GM12878 (cell line): ENCODE results near the gene CEP295NL. TPM values are rescaled to one million over a fixed set of nuclear protein-coding genes. Genes with fewer than 3 reads are reported as not detected.

ENCODE experiments used
- ATAC-seq: fragments of 200-7000 bp; cut with Tn5 transposase; 3 replicates; pipeline ENCODE4 v1.9.1; 2020; ENCODE audit warnings: mild to moderate bottlenecking, moderate library complexity
- BruUV-seq: library from RNA; stranded (reverse); fragments of 400-500 nt; replicated peaks from 2 replicates; lab custom pipeline; 2021; lab: Mats Ljungman, UMichigan
- CTCF ChIA-PET: fragments of 300-600 bp; sonication (Branson Sonifier 250); formaldehyde crosslinking; extraction: SDS; loops from one replicate; lab custom pipeline; 2021; ENCODE audit warnings: inconsistent platforms; lab: Yijun Ruan, JAX
- POLR2A ChIA-PET: fragments of 350-600 bp; formaldehyde crosslinking; extraction: SDS; loops from one replicate; lab custom pipeline; 2021; ENCODE audit warnings: inconsistent platforms; lab: Charles Lee
- RAD21 ChIA-PET: fragments of 300-600 bp; sonication (Branson Sonifier 250); formaldehyde crosslinking; loops from one replicate; lab custom pipeline; 2023; ENCODE audit warnings: antibody characterized with exemption; ENCODE audit not compliant: unreplicated experiment; lab: Charles Lee
- SMC1A ChIA-PET: fragments of 300-600 bp; sonication (Branson Sonifier 250); formaldehyde crosslinking; loops from one replicate; lab custom pipeline; 2023; ENCODE audit not compliant: unreplicated experiment, uncharacterized antibody; lab: Charles Lee
- DNase-seq: peaks from one replicate; pipeline ENCODE4 v3.0.0-alpha.2; 2011; ENCODE audit warnings: low read depth, low spot score
- FAIRE-seq: peaks from 3 replicates; lab custom pipeline; 2011; peaks lifted over from hg19 to GRCh38; lab: Jason Lieb, UNC
- H2AFZ ChIP-seq: 2 replicates; pipeline ENCODE4 v1.6.0; 2011; ENCODE audit warnings: low read depth, low read length, control low read depth; ENCODE audit not compliant: control insufficient read depth
- H3K27ac ChIP-seq: 2 replicates; pipeline ENCODE4 v1.5.1; 2011; ENCODE audit warnings: control low read depth; ENCODE audit not compliant: control insufficient read depth, insufficient read depth
- H3K27me3 ChIP-seq, 2 experiments: replicated peaks in 1 of 2; 2 replicates each; pipeline versions ENCODE4 v1.6.0 to v1.6.1; 2011; ENCODE audit warnings: low read length in 1 of 2; ENCODE audit not compliant: control insufficient read depth in 2 of 2, insufficient read depth in 2 of 2
- H3K36me3 ChIP-seq, 2 experiments: 2 replicates each; pipeline ENCODE4 v1.5.1; 2011; ENCODE audit warnings: low read length in 1 of 2; ENCODE audit not compliant: control insufficient read depth in 2 of 2, insufficient read depth in 2 of 2
- H3K4me1 ChIP-seq: 2 replicates; pipeline ENCODE4 v1.6.1; 2011; ENCODE audit warnings: mild to moderate bottlenecking, low read length, moderate library complexity, mixed read lengths; ENCODE audit not compliant: control insufficient read depth, insufficient read depth
- H3K4me2 ChIP-seq: 2 replicates; pipeline ENCODE4 v1.6.0; 2011; ENCODE audit warnings: control low read depth; ENCODE audit not compliant: control insufficient read depth, insufficient read depth
- H3K4me3 ChIP-seq: fragments of 200-600 bp; sonication (generic); 2 replicates; pipeline ENCODE4 v1.5.1; 2016
- H3K79me2 ChIP-seq: 2 replicates; pipeline ENCODE4 v1.6.0; 2011; ENCODE audit warnings: low read length; ENCODE audit not compliant: control insufficient read depth, insufficient read depth
- H3K9ac ChIP-seq: 2 replicates; pipeline ENCODE4 v1.8.0; 2011; ENCODE audit warnings: low read length, control low read depth, mixed read lengths; ENCODE audit not compliant: control insufficient read depth, insufficient read depth
- H3K9me3 ChIP-seq: replicated peaks from 3 replicates; pipeline ENCODE4 v1.5.1; 2011; ENCODE audit warnings: mild to moderate bottlenecking, low read length; ENCODE audit not compliant: control insufficient read depth, insufficient read depth
- H4K20me1 ChIP-seq: 2 replicates; pipeline ENCODE4 v1.6.0; 2011; ENCODE audit not compliant: control insufficient read depth, insufficient read depth
- ATF2 ChIP-seq: IDR thresholded peaks from 2 replicates; pipeline ENCODE4 v1.6.1; 2012; ENCODE audit warnings: low read length, inconsistent platforms
- BCL11A ChIP-seq: IDR thresholded peaks from 2 replicates; pipeline ENCODE4 v1.6.1; 2011; ENCODE audit warnings: low read depth, low read length
- CBX3 ChIP-seq: fragments of 200-600 bp; sonication (generic); IDR thresholded peaks from 2 replicates; pipeline ENCODE4 v1.6.1; 2016; ENCODE audit warnings: low read depth, borderline replicate concordance
- CTCF ChIP-seq, 3 experiments: IDR thresholded peaks in 2 of 3; conservative IDR thresholded peaks in 1 of 3; 2 replicates each; pipeline ENCODE4 v1.5.1; 2011; ENCODE audit warnings: low read depth in 3 of 3, low read length in 3 of 3, mild to moderate bottlenecking in 3 of 3, control low read depth in 2 of 3, moderate library complexity in 2 of 3, inconsistent platforms in 1 of 3, mixed read lengths in 1 of 3; ENCODE audit not compliant: control insufficient read depth in 2 of 3, insufficient read depth in 1 of 3; ENCODE audit errors: extremely low read depth in 1 of 3
- CUX1 ChIP-seq: IDR thresholded peaks from 2 replicates; pipeline ENCODE4 v1.6.1; 2012; ENCODE audit warnings: improper control_type of control experiment, low read depth, low read length; ENCODE audit not compliant: insufficient replicate concordance
- E2F4 ChIP-seq: IDR thresholded peaks from 2 replicates; pipeline ENCODE4 v1.6.1; 2012; ENCODE audit warnings: low read depth, low read length, improper control_type of control experiment
- FOXM1 ChIP-seq: IDR thresholded peaks from 2 replicates; pipeline ENCODE4 v1.6.1; 2012; ENCODE audit warnings: low read depth, mild to moderate bottlenecking, inconsistent platforms, low read length, moderate library complexity
- GABPA ChIP-seq: IDR thresholded peaks from 2 replicates; pipeline ENCODE4 v1.6.1; 2014; ENCODE audit warnings: antibody characterized with exemption, low read depth, mild to moderate bottlenecking, inconsistent platforms
- HCFC1 ChIP-seq: fragments of 150-350 bp; IDR thresholded peaks from 2 replicates; pipeline ENCODE4 v1.6.1; 2014; ENCODE audit warnings: low read length
- MAX ChIP-seq: IDR thresholded peaks from 2 replicates; pipeline ENCODE4 v1.6.1; 2012; ENCODE audit warnings: low read depth, low read length, improper control_type of control experiment
- MTA3 ChIP-seq: IDR thresholded peaks from 2 replicates; pipeline ENCODE4 v1.6.1; 2012; ENCODE audit warnings: low read length, inconsistent platforms, borderline replicate concordance
- NBN ChIP-seq: fragments of 450-650 bp; IDR thresholded peaks from 2 replicates; pipeline ENCODE4 v1.6.1; 2016
- NR2C1 ChIP-seq: fragments of 450-650 bp; IDR thresholded peaks from 2 replicates; pipeline ENCODE4 v1.6.1; 2017; ENCODE audit warnings: antibody characterized with exemption, mild to moderate bottlenecking, moderate library complexity
- POLR2A ChIP-seq: IDR thresholded peaks from 2 replicates; pipeline ENCODE4 v1.6.1; 2011; ENCODE audit warnings: low read depth, mild to moderate bottlenecking, low read length
- POLR2AphosphoS5 ChIP-seq: IDR thresholded peaks from 2 replicates; pipeline ENCODE4 v1.6.1; 2011; ENCODE audit warnings: mild to moderate bottlenecking, low read length, inconsistent platforms
- SMAD1 ChIP-seq: fragments of 450-650 bp; IDR thresholded peaks from 2 replicates; pipeline ENCODE4 v1.6.1; 2018; ENCODE audit warnings: mild to moderate bottlenecking, low read depth; ENCODE audit not compliant: partially characterized antibody
- ZNF207 ChIP-seq: fragments of 450-650 bp; IDR thresholded peaks from 2 replicates; pipeline ENCODE4 v1.6.1; 2014; ENCODE audit warnings: antibody characterized with exemption, mild to moderate bottlenecking, borderline replicate concordance
- WGBS: methylation state at CpG from one replicate; pipeline ENCODE4 v1.1.6; 2016; ENCODE audit warnings: low lambda C conversion rate; ENCODE audit not compliant: insufficient replicate concordance, insufficient coverage; ENCODE audit errors: missing lambda C conversion rate; 5-methylcytosine and 5-hydroxymethylcytosine counted together
- in situ Hi-C: fragments of 300-500 bp; cut with MboI; formaldehyde crosslinking; loops from 9 replicates; pipeline ENCODE4 v1.14.3; 2018; ENCODE audit warnings: mixed read lengths
- intact Hi-C: fragments of 100-400 bp; cut with micrococcal nuclease; formaldehyde crosslinking; loops from one replicate; pipeline ENCODE4 v1.14.2; 2022; ENCODE audit not compliant: unreplicated experiment
- polyA plus RNA-seq, 11 experiments: library from polyadenylated mRNA; depleted of rRNA in 4 of 11; unstranded in 6 of 11; stranded (reverse) in 5 of 11; fragments of >200 nt; fragmentation: Nextera tagmentation in 4 of 11; fragmentation: Illumina TruSeq in 1 of 11; extraction: Ambion mirVana in 4 of 11; extraction: Trizol in 1 of 11; gene quantifications; 1 replicate in 1 of 11; 2 replicates in 10 of 11; pipeline versions ENCODE4 v1.2.1 to v1.2.3, GENCODE V29; 2011 to 2016; ENCODE audit warnings: inconsistent platforms in 2 of 11, missing spikeins in 2 of 11, low read depth in 1 of 11
- total RNA-seq, 4 experiments: library from RNA; depleted of rRNA in 3 of 4; stranded (reverse); fragments of >200 nt in 3 of 4; fragmentation: Illumina TruSeq in 1 of 4; extraction: Trizol in 1 of 4; gene quantifications; 2 replicates each; pipeline versions ENCODE4 v1.2.1 to v1.2.3, GENCODE V29; 2013 to 2021

Gene CEP295NL
- total and polyA plus RNA-seq, 10 of the 15 experiments (the other 5 are each of a cell fraction or from before 2014, with no cell fraction given), result not detected

GRCh38 chr17:78847052-78847451, 55.9 kb downstream of the CEP295NL start:
- H2AFZ ChIP-seq, result no peak overlapping the region
- TF ChIP-seq CTCF (IDR thresholded peaks at IDR 0.05 in 2 of 3, conservative IDR thresholded peaks at IDR 0.05 in 1 of 3; ENCODE audit: control insufficient read depth in 2 of 3, extremely low read depth in 1 of 3, insufficient read depth in 1 of 3, low read depth in 3 of 3, low read length in 3 of 3) (no peak), GABPA (no peak), POLR2AphosphoS5 (no peak), ATF2 (no peak), HCFC1 (no peak), CUX1 (no peak), E2F4 (no peak), ZNF207 (no peak), MTA3 (no peak), SMAD1 (no peak), BCL11A (no peak), CBX3 (no peak), MAX (no peak), FOXM1 (no peak), POLR2A (no peak), NBN (no peak), NR2C1 (no peak)

More at GRCh38 chr17:78847052-78847451, 55.9 kb downstream of the CEP295NL start:
- H3K79me2 ChIP-seq, result no peaks in the 10 kb centered on the region
- RAD21 ChIA-PET, result no interaction called here
- DNase-seq (no peak), ATAC-seq (no peak), FAIRE-seq (no peak)
- H3K4me2 ChIP-seq, result no peak overlapping the region
- POLR2A ChIA-PET, result no interaction called here
- H4K20me1 ChIP-seq, result no peaks in the 10 kb centered on the region
- H3K36me3 ChIP-seq, result no peaks in the 10 kb centered on the region
- H3K27me3 ChIP-seq, result no peaks in the 10 kb centered on the region
- SMC1A ChIA-PET, result no interaction called here
- no peak overlapping the region for H3K4me3 ChIP-seq
- WGBS, result 95% methylated on average over 3 of the region's 3 CpGs
- H3K9ac ChIP-seq, result no peak overlapping the region
- H3K4me1 ChIP-seq, result no peaks in the 10 kb centered on the region; the same call in 1 of the 2 replicates
- H3K9me3 ChIP-seq, result no peaks in the 10 kb centered on the region
- no TSS peak for BruUV-seq
- intact Hi-C loops, result no loop called here
- CTCF ChIA-PET, result interaction anchor here (1.3 kb wide), 1 partner anchor 19 kb away, joined by 3 read pairs; no protein-coding TSS in a partner anchor
- in situ Hi-C loops, result loop anchor here (5.0 kb wide), 1 partner anchor 50 kb away; no protein-coding TSS in a partner anchor
- H3K27ac ChIP-seq, result no peak overlapping the region
